ENCODE results near the gene WDR18.

DNA sequence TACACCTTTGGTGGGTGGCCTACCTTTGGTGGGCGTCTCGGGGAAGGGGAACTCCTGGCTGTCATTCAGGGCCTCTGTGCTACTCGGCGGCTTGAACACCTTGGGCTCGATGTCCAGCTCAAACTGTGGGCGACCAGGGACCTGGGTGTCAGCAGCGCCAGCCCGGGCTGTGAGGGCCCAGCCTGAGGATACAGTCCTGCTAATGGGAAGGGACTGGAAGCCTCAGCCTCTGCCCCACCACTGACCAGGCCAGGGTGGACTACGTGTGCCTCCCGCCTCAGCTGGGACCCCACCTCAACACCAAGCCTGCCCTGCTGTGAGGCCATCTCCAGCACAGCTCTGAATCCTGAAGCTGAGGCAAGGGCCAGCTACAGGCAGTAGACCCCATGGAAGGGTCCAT, 29.1 kb downstream of the WDR18 start:
- TF ChIP-seq EZH2 (optimal IDR thresholded peaks at IDR 0.05; ENCODE audit: low read depth, low read length): no peak
- TF ChIP-seq, protein P1, sequence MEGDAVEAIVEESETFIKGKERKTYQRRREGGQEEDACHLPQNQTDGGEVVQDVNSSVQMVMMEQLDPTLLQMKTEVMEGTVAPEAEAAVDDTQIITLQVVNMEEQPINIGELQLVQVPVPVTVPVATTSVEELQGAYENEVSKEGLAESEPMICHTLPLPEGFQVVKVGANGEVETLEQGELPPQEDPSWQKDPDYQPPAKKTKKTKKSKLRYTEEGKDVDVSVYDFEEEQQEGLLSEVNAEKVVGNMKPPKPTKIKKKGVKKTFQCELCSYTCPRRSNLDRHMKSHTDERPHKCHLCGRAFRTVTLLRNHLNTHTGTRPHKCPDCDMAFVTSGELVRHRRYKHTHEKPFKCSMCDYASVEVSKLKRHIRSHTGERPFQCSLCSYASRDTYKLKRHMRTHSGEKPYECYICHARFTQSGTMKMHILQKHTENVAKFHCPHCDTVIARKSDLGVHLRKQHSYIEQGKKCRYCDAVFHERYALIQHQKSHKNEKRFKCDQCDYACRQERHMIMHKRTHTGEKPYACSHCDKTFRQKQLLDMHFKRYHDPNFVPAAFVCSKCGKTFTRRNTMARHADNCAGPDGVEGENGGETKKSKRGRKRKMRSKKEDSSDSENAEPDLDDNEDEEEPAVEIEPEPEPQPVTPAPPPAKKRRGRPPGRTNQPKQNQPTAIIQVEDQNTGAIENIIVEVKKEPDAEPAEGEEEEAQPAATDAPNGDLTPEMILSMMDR (IDR thresholded peaks at IDR 0.05; ENCODE audit: low read length): no peak

Measured in MM.1S (cell line).